SK-N-MC (cell line): Measurements from ENCODE around the gene ORM2.
A peak's percentile ranks its signal among the peaks of the same experiment; 100 is the strongest.
"Not testable (repeated sequence)": the region's sequence is repeated elsewhere in the genome, so short reads cannot be mapped to it uniquely, and the experiment has no call there.

Experiments used
- DNase-seq: peaks from one replicate; pipeline ENCODE4 v3.0.0-alpha.2; 2011; ENCODE audit warnings: low read depth, low spot score
- H3K27ac ChIP-seq: fragments of 200-600 bp; sonication (generic); 2 replicates; pipeline ENCODE4 v1.5.1; 2016; ENCODE audit warnings: mixed run types
- H3K36me3 ChIP-seq: fragments of 200-600 bp; sonication (generic); 2 replicates; pipeline ENCODE4 v1.6.1; 2017; ENCODE audit warnings: antibody characterized with exemption, low read length, mixed read lengths; ENCODE audit not compliant: insufficient read depth
- H3K4me3 ChIP-seq: fragments of 200-600 bp; sonication (generic); 2 replicates; pipeline ENCODE4 v1.5.1; 2016
- H3K9ac ChIP-seq: fragments of 200-600 bp; sonication (generic); 2 replicates; pipeline ENCODE4 v1.8.0; 2017; ENCODE audit warnings: mixed run types, mixed read lengths; ENCODE audit not compliant: insufficient read length
- H3K9me3 ChIP-seq: fragments of 200-600 bp; sonication (generic); 2 replicates; pipeline ENCODE4 v1.6.1; 2017; ENCODE audit warnings: low read depth, mild to moderate bottlenecking, antibody characterized with exemption, low read length, moderate library complexity, mixed read lengths
- EZH2 ChIP-seq: fragments of 200-600 bp; sonication (generic); IDR thresholded peaks from one replicate; pipeline ENCODE4 v1.6.1; 2017; ENCODE audit warnings: antibody characterized with exemption
- FOXP2 ChIP-seq: optimal IDR thresholded peaks from 2 replicates; pipeline ENCODE3; 2011; ENCODE audit warnings: mild to moderate bottlenecking, moderate library complexity; ENCODE audit not compliant: insufficient read depth; ENCODE audit errors: extremely low read length, control extremely low read depth
- POLR2AphosphoS5 ChIP-seq: IDR thresholded peaks from 2 replicates; pipeline ENCODE4 v1.6.1; 2012; ENCODE audit warnings: mild to moderate bottlenecking, low read depth, low read length, borderline replicate concordance

ORM2 gene

GRCh38 chr9:114314881-114315722 lies 14.6 kb upstream of the ORM2 start:
- no peak for DNase-seq
- no peaks in the 10 kb centered on the region for H3K36me3 ChIP-seq
- H3K9ac ChIP-seq = no peak overlapping the region
- H3K9me3 ChIP-seq = no peaks in the 10 kb centered on the region
- TF ChIP-seq FOXP2 = no peak
- no peak overlapping the region for H3K4me3 ChIP-seq
- no peak overlapping the region for H3K27ac ChIP-seq

- TF ChIP-seq POLR2AphosphoS5 (no peak), FOXP2 (no peak), EZH2 (no peak)
These were observed 13.8 kb upstream of the ORM2 start for GRCh38 chr9:114315723-114316363.

GRCh38 chr9:114316605-114317230 lies 13.0 kb upstream of the ORM2 start:
- Histone ChIP-seq H3K9me3 (no peaks in the 10 kb centered on the region), H3K36me3 (no peaks in the 10 kb centered on the region), H3K27ac (peak overlapping the region; percentile 7; the same call in 1 of the 2 replicates), H3K4me3 (no peak overlapping the region), H3K9ac (peak overlapping the region; percentile 59)
- no peak for DNase-seq
- no peak for TF ChIP-seq EZH2
- no peak for TF ChIP-seq FOXP2
- no peak for TF ChIP-seq POLR2AphosphoS5

More at GRCh38 chr9:114315723-114316363, 13.8 kb upstream of the ORM2 start:
- no peaks in the 10 kb centered on the region for H3K36me3 ChIP-seq
- H3K9me3 ChIP-seq = no peaks in the 10 kb centered on the region
- no peak overlapping the region for H3K27ac ChIP-seq
- H3K4me3 ChIP-seq = no peak overlapping the region
- no peak for DNase-seq
- no peak overlapping the region for H3K9ac ChIP-seq

- no peak overlapping the region for H3K4me3 ChIP-seq
- peak overlapping the region; percentile 84 for H3K27ac ChIP-seq
- no peaks in the 10 kb centered on the region for H3K36me3 ChIP-seq
- H3K9me3 ChIP-seq = no peaks in the 10 kb centered on the region
- TF ChIP-seq EZH2 = no peak
- no peak for TF ChIP-seq FOXP2
- TF ChIP-seq POLR2AphosphoS5 = no peak
- DNase-seq = peak; percentile 64
- H3K9ac ChIP-seq = peak overlapping the region; percentile 64
These were observed 11.9 kb upstream of the ORM2 start for GRCh38 chr9:114317665-114318357.

- Histone ChIP-seq H3K36me3 (no peaks in the 10 kb centered on the region), H3K4me3 (no peak overlapping the region), H3K9me3 (no peaks in the 10 kb centered on the region), H3K9ac (peak overlapping the region; percentile 64), H3K27ac (peak overlapping the region; percentile 84; the same call in 1 of the 2 replicates)
- no peak for TF ChIP-seq POLR2AphosphoS5
- no peak for TF ChIP-seq EZH2
- no peak for TF ChIP-seq FOXP2
- DNase-seq = no peak
These were observed 11.3 kb upstream of the ORM2 start for GRCh38 chr9:114318416-114318815.

- no peak overlapping the region for H3K9ac ChIP-seq
- TF ChIP-seq FOXP2 (no peak), POLR2AphosphoS5 (no peak)
- H3K36me3 ChIP-seq = no peaks in the 10 kb centered on the region
- no peak for DNase-seq
- no peak overlapping the region for H3K27ac ChIP-seq
- no peaks in the 10 kb centered on the region for H3K9me3 ChIP-seq
- no peak overlapping the region for H3K4me3 ChIP-seq
These were observed 10.5 kb upstream of the ORM2 start for GRCh38 chr9:114319147-114319546.

GRCh38 chr9:114320710-114321109 lies 9.0 kb upstream of the ORM2 start:
- H3K4me3 ChIP-seq, DNase-seq, H3K9me3 ChIP-seq, H3K27ac ChIP-seq, H3K36me3 ChIP-seq, H3K9ac ChIP-seq: not testable (repeated sequence)

- no peak overlapping the region for H3K4me3 ChIP-seq
- H3K36me3 ChIP-seq = no peaks in the 10 kb centered on the region
- no peaks in the 10 kb centered on the region for H3K9me3 ChIP-seq
- no peak for TF ChIP-seq FOXP2
- no peak for TF ChIP-seq EZH2
- no peak for TF ChIP-seq POLR2AphosphoS5
- H3K27ac ChIP-seq = no peak overlapping the region
- no peak overlapping the region for H3K9ac ChIP-seq
- no peak for DNase-seq
These were observed 7.9 kb upstream of the ORM2 start for GRCh38 chr9:114321759-114322158.

- not testable (repeated sequence) for H3K4me3 ChIP-seq, DNase-seq, H3K27ac ChIP-seq, H3K36me3 ChIP-seq, H3K9me3 ChIP-seq, H3K9ac ChIP-seq
These were observed 7.4 kb upstream of the ORM2 start for GRCh38 chr9:114322160-114322818.

- H3K4me3 ChIP-seq, DNase-seq, H3K27ac ChIP-seq, H3K36me3 ChIP-seq, H3K9me3 ChIP-seq, H3K9ac ChIP-seq: not testable (repeated sequence)
These were observed 6.7 kb upstream of the ORM2 start, which contains the start of gene ORM1 for GRCh38 chr9:114322831-114323531. Gene ORM1, plus strand, starts transcription at chr9:114323098. Its CDS starts 36 bp downstream, at chr9:114323134.

- not testable (repeated sequence) for H3K9me3 ChIP-seq, H3K9ac ChIP-seq, H3K27ac ChIP-seq, DNase-seq, H3K36me3 ChIP-seq, H3K4me3 ChIP-seq
These were observed 5.8 kb upstream of the ORM2 start for GRCh38 chr9:114323849-114324248.
